ENCODE measurements around the gene SMIM44. TPM values are rescaled to one million over a fixed set of nuclear protein-coding genes. Genes with fewer than 3 reads are reported as not detected.

The SMIM44 gene
- total and polyA plus RNA-seq, 2 donors (not counting 1 experiment from before 2014, with no cell fraction given): not detected

- peaks cover 21% of the 10 kb centered on the region for H3K36me3 ChIP-seq (ENCODE audit: control insufficient read depth, insufficient read depth, low read length)
- H4K20me1 ChIP-seq (ENCODE audit: control insufficient read depth, extremely low read depth, insufficient read depth, low read length): no peaks in the 10 kb centered on the region
Observed at GRCh38 chr19:3494051-3494450, 10.8 kb upstream of the SMIM44 start.

GRCh38 chr19:3493651-3494050 is 10.4 kb upstream of the SMIM44 start:
- Histone ChIP-seq H3K36me3 (ENCODE audit: control insufficient read depth, insufficient read depth, low read length) (peaks cover 21% of the 10 kb centered on the region), H3K4me1 (ENCODE audit: control insufficient read depth, extremely low read depth, insufficient read depth, low read length) (no peaks in the 10 kb centered on the region), H3K4me3 (replicated peaks in 1 of 4; ENCODE audit: control extremely low read depth in 1 of 4, insufficient read depth in 1 of 4, low read depth in 3 of 4, low read length in 4 of 4) (no peak overlapping the region), H3K4me2 (ENCODE audit: extremely low read depth, insufficient read depth, low read length) (no peak overlapping the region), H3K79me2 (ENCODE audit: control insufficient read depth, insufficient read depth, low read length) (peaks cover 4% of the 10 kb centered on the region), H3K27me3 (ENCODE audit: control insufficient read depth, insufficient read depth, low read length) (no peaks in the 10 kb centered on the region), H2AFZ (ENCODE audit: low read length) (no peak overlapping the region), H3K9me3 (ENCODE audit: control insufficient read depth, insufficient read depth, low read depth, low read length) (no peaks in the 10 kb centered on the region), H3K27ac (ENCODE audit: insufficient read depth, low read length) (no peak overlapping the region), H4K20me1 (ENCODE audit: control insufficient read depth, extremely low read depth, insufficient read depth, low read length) (no peaks in the 10 kb centered on the region), H3K9ac (ENCODE audit: insufficient read depth, low read length) (no peak overlapping the region)
- DNase-seq (ENCODE audit: low read depth in 2 of 2): no peak
- TF ChIP-seq CTCF (conservative IDR thresholded peaks at IDR 0.05 in 1 of 2, IDR thresholded peaks at IDR 0.05 in 1 of 2; ENCODE audit: low read depth in 1 of 2, low read length in 2 of 2) (no peak), EZH2 (IDR thresholded peaks at IDR 0.05; ENCODE audit: low read length, missing control alignments) (no peak)

More at GRCh38 chr19:3494051-3494450, 10.8 kb upstream of the SMIM44 start:
- TF ChIP-seq EZH2 (IDR thresholded peaks at IDR 0.05; ENCODE audit: low read length, missing control alignments) (no peak), CTCF (conservative IDR thresholded peaks at IDR 0.05 in 1 of 2, IDR thresholded peaks at IDR 0.05 in 1 of 2; ENCODE audit: low read depth in 1 of 2, low read length in 2 of 2) (no peak)
- Histone ChIP-seq H3K9me3 (ENCODE audit: control insufficient read depth, insufficient read depth, low read depth, low read length) (no peaks in the 10 kb centered on the region), H3K79me2 (ENCODE audit: control insufficient read depth, insufficient read depth, low read length) (peaks cover 6% of the 10 kb centered on the region), H2AFZ (ENCODE audit: low read length) (no peak overlapping the region), H3K9ac (ENCODE audit: insufficient read depth, low read length) (no peak overlapping the region), H3K4me1 (ENCODE audit: control insufficient read depth, extremely low read depth, insufficient read depth, low read length) (no peaks in the 10 kb centered on the region), H3K27ac (ENCODE audit: insufficient read depth, low read length) (no peak overlapping the region), H3K4me3 (replicated peaks in 1 of 4; ENCODE audit: control extremely low read depth in 1 of 4, insufficient read depth in 1 of 4, low read depth in 3 of 4, low read length in 4 of 4) (no peak overlapping the region), H3K4me2 (ENCODE audit: extremely low read depth, insufficient read depth, low read length) (no peak overlapping the region), H3K27me3 (ENCODE audit: control insufficient read depth, insufficient read depth, low read length) (no peaks in the 10 kb centered on the region)
- no peak for DNase-seq (ENCODE audit: low read depth in 2 of 2)

- TF ChIP-seq EZH2 (IDR thresholded peaks at IDR 0.05; ENCODE audit: low read length, missing control alignments) (no peak), CTCF (conservative IDR thresholded peaks at IDR 0.05 in 1 of 2, IDR thresholded peaks at IDR 0.05 in 1 of 2; ENCODE audit: low read depth in 1 of 2, low read length in 2 of 2) (no peak)
- H3K4me1 ChIP-seq (ENCODE audit: control insufficient read depth, extremely low read depth, insufficient read depth, low read length): no peaks in the 10 kb centered on the region
- H3K27ac ChIP-seq (ENCODE audit: insufficient read depth, low read length): no peak overlapping the region
- peaks cover 21% of the 10 kb centered on the region for H3K36me3 ChIP-seq (ENCODE audit: control insufficient read depth, insufficient read depth, low read length)
- no peaks in the 10 kb centered on the region for H3K9me3 ChIP-seq (ENCODE audit: control insufficient read depth, insufficient read depth, low read depth, low read length)
- no peaks in the 10 kb centered on the region for H3K27me3 ChIP-seq (ENCODE audit: control insufficient read depth, insufficient read depth, low read length)
- no peak overlapping the region for H3K4me2 ChIP-seq (ENCODE audit: extremely low read depth, insufficient read depth, low read length)
- peaks cover 3% of the 10 kb centered on the region for H3K79me2 ChIP-seq (ENCODE audit: control insufficient read depth, insufficient read depth, low read length)
- no peaks in the 10 kb centered on the region for H4K20me1 ChIP-seq (ENCODE audit: control insufficient read depth, extremely low read depth, insufficient read depth, low read length)
- no peak overlapping the region for H3K4me3 ChIP-seq (replicated peaks in 1 of 4; ENCODE audit: control extremely low read depth in 1 of 4, insufficient read depth in 1 of 4, low read depth in 3 of 4, low read length in 4 of 4)
- no peak for DNase-seq (ENCODE audit: low read depth in 2 of 2)
- no peak overlapping the region for H2AFZ ChIP-seq (ENCODE audit: low read length)
- H3K9ac ChIP-seq (ENCODE audit: insufficient read depth, low read length): no peak overlapping the region
Observed at GRCh38 chr19:3492919-3493318, 9.7 kb upstream of the SMIM44 start.
